ENCODE data around the gene FSTL4. TPM values are rescaled to one million over a fixed set of nuclear protein-coding genes. Genes with fewer than 3 reads are reported as not detected.

FSTL4 gene
- total and polyA plus RNA-seq, 2 of the 13 experiments (the other 11 are each of a cell fraction or from before 2014, with no cell fraction given): 2.1 to 3.0 TPM

- Histone ChIP-seq H4K20me1 (ENCODE audit: insufficient read depth, low read length) (no peaks in the 10 kb centered on the region), H3K27me3 (ENCODE audit: control insufficient read depth in 1 of 2, insufficient read depth in 2 of 2, low read length in 2 of 2) (no peaks in the 10 kb centered on the region), H3K4me2 (ENCODE audit: low read depth, low read length) (no peak overlapping the region), H3K27ac (ENCODE audit: extremely low read length, insufficient read depth, low read length) (no peak overlapping the region), H2AFZ (ENCODE audit: low read length) (no peak overlapping the region), H3K79me2 (ENCODE audit: insufficient read depth, low read length) (no peaks in the 10 kb centered on the region), H3K4me3 (replicated peaks in 1 of 3; ENCODE audit: insufficient read depth in 1 of 3, low read depth in 2 of 3, low read length in 3 of 3) (no peak overlapping the region), H3K4me1 (ENCODE audit: insufficient read depth, low read length) (no peaks in the 10 kb centered on the region), H3K9ac (ENCODE audit: insufficient read depth, low read depth, low read length) (no peak overlapping the region), H3K9me3 (ENCODE audit: low read length) (no peaks in the 10 kb centered on the region), H3K36me3 (replicated peaks in 1 of 2; ENCODE audit: control insufficient read depth in 1 of 2, insufficient read depth in 2 of 2, low read length in 2 of 2) (no peaks in the 10 kb centered on the region)
- ATAC-seq (no peak), FAIRE-seq (no peak), DNase-seq (ENCODE audit: low spot score) (no peak)
- CTCF ChIA-PET (ENCODE audit: low intra/inter-chr PET ratio, low total read pairs): no interaction called here
- intact Hi-C loops (cut with micrococcal nuclease; ENCODE audit: unreplicated experiment): no loop called here
- POLR2A ChIA-PET: no interaction called here
- no TSS peak for BruUV-seq (replicated peaks)
- WGBS (ENCODE audit: low lambda C conversion rate): 49% methylated on average over 7 of the region's 7 CpGs
- in situ Hi-C loops (cut with HindIII; ENCODE audit: extremely low pct_ligation_motif_present, low pct_unique_long_range_greater_than_20kb): no loop called here
- TF ChIP-seq KDM2A (CRISPR knock-in tag; IDR thresholded peaks at IDR 0.05; ENCODE audit: borderline replicate concordance, low read depth): no peak
- TF ChIP-seq ZNF432 (CRISPR knock-in tag; IDR thresholded peaks at IDR 0.05; ENCODE audit: borderline replicate concordance): no peak
- TF ChIP-seq SP2 (CRISPR knock-in tag; IDR thresholded peaks at IDR 0.05): no peak
- TF ChIP-seq ZNF703 (CRISPR knock-in tag; IDR thresholded peaks at IDR 0.05; ENCODE audit: borderline replicate concordance): no peak
- no peak for TF ChIP-seq SOX6 (IDR thresholded peaks at IDR 0.05)
- no peak for TF ChIP-seq SOX6 (CRISPR knock-in tag; IDR thresholded peaks at IDR 0.05)
- no peak for TF ChIP-seq ZFP36 (IDR thresholded peaks at IDR 0.05; ENCODE audit: borderline replicate concordance, low read depth, low read length, partially characterized antibody)
- no peak for TF ChIP-seq CENPX (CRISPR knock-in tag; IDR thresholded peaks at IDR 0.05)
- TF ChIP-seq ATM (IDR thresholded peaks at IDR 0.05; ENCODE audit: borderline replicate concordance): no peak
- no peak for TF ChIP-seq POGZ (CRISPR knock-in tag; IDR thresholded peaks at IDR 0.05)
- no peak for TF ChIP-seq SETDB1 (CRISPR knock-in tag; IDR thresholded peaks at IDR 0.05; ENCODE audit: borderline replicate concordance)
- no peak for TF ChIP-seq KAT2B (IDR thresholded peaks at IDR 0.05; ENCODE audit: borderline replicate concordance, low read depth, low read length)
- TF ChIP-seq TRIM22 (IDR thresholded peaks at IDR 0.05): no peak
- TF ChIP-seq ZNF256 (CRISPR knock-in tag; conservative IDR thresholded peaks at IDR 0.05): no peak
- no peak for TF ChIP-seq PHF5A (CRISPR knock-in tag; IDR thresholded peaks at IDR 0.05; ENCODE audit: low read depth, unreplicated experiment)
- TF ChIP-seq ZNF687 (CRISPR knock-in tag; IDR thresholded peaks at IDR 0.05): no peak
- no peak for TF ChIP-seq CSRNP1 (CRISPR knock-in tag; IDR thresholded peaks at IDR 0.05)
Observed at GRCh38 chr5:133511653-133512235, 100.6 kb downstream of the FSTL4 start.

All from HepG2 (cell line).